ENCODE results near the gene ITIH1.
"Not testable (repeated sequence)": the region's sequence is repeated elsewhere in the genome, so short reads cannot be mapped to it uniquely, and the experiment has no call there.

- not testable (repeated sequence) for TF ChIP-seq POLR2A, EP300 (IDR thresholded peaks at IDR 0.05)
Observed at GRCh38 chr3:52728753-52729152, 48.6 kb upstream of the ITIH1 start.
